ENCODE measurements around the gene CHRDL2.

The CHRDL2 gene

GRCh38 chr11:74744277-74744676 is 13.1 kb upstream of the CHRDL2 start:
- Histone ChIP-seq H3K27ac (ENCODE audit: low read length) (no peak overlapping the region), H3K36me3 (ENCODE audit: control insufficient read depth, low read depth, low read length) (no peaks in the 10 kb centered on the region), H3K4me3 (ENCODE audit: low read length) (no peak overlapping the region)

GRCh38 chr11:74743640-74744039 is 12.4 kb upstream of the CHRDL2 start:
- no peaks in the 10 kb centered on the region for H3K27me3 ChIP-seq (ENCODE audit: control insufficient read depth, insufficient read depth, low read length)
- no peak overlapping the region for H3K9ac ChIP-seq (ENCODE audit: low read length)
- H3K9me3 ChIP-seq (ENCODE audit: control insufficient read depth, low read depth, low read length), result peaks cover 5% of the 10 kb centered on the region
- H3K36me3 ChIP-seq (ENCODE audit: control insufficient read depth, low read depth, low read length), result no peaks in the 10 kb centered on the region
- H3K27ac ChIP-seq (ENCODE audit: low read length), result no peak overlapping the region
- H3K4me1 ChIP-seq (ENCODE audit: control insufficient read depth, low read depth, low read length), result peaks cover 8% of the 10 kb centered on the region
- H3K4me3 ChIP-seq (ENCODE audit: low read length), result no peak overlapping the region

More at GRCh38 chr11:74744277-74744676, 13.1 kb upstream of the CHRDL2 start:
- H3K27me3 ChIP-seq (ENCODE audit: control insufficient read depth, insufficient read depth, low read length), result no peaks in the 10 kb centered on the region
- peaks cover 8% of the 10 kb centered on the region for H3K4me1 ChIP-seq (ENCODE audit: control insufficient read depth, low read depth, low read length)
- H3K9me3 ChIP-seq (ENCODE audit: control insufficient read depth, low read depth, low read length), result peaks cover 5% of the 10 kb centered on the region
- no peak overlapping the region for H3K9ac ChIP-seq (ENCODE audit: low read length)

GRCh38 chr11:74742070-74742469 is 10.8 kb upstream of the CHRDL2 start:
- Histone ChIP-seq H3K36me3 (ENCODE audit: control insufficient read depth, low read depth, low read length) (no peaks in the 10 kb centered on the region), H3K27ac (ENCODE audit: low read length) (no peak overlapping the region), H3K4me3 (ENCODE audit: low read length) (no peak overlapping the region), H3K9ac (ENCODE audit: low read length) (no peak overlapping the region), H3K4me1 (ENCODE audit: control insufficient read depth, low read depth, low read length) (no peaks in the 10 kb centered on the region), H3K27me3 (ENCODE audit: control insufficient read depth, insufficient read depth, low read length) (no peaks in the 10 kb centered on the region), H3K9me3 (ENCODE audit: control insufficient read depth, low read depth, low read length) (peaks cover 5% of the 10 kb centered on the region)

- Histone ChIP-seq H3K27me3 (ENCODE audit: control insufficient read depth, insufficient read depth, low read length) (no peaks in the 10 kb centered on the region), H3K9me3 (ENCODE audit: control insufficient read depth, low read depth, low read length) (peaks cover 5% of the 10 kb centered on the region), H3K36me3 (ENCODE audit: control insufficient read depth, low read depth, low read length) (no peaks in the 10 kb centered on the region), H3K4me1 (ENCODE audit: control insufficient read depth, low read depth, low read length) (no peaks in the 10 kb centered on the region), H3K27ac (ENCODE audit: low read length) (no peak overlapping the region), H3K9ac (ENCODE audit: low read length) (no peak overlapping the region), H3K4me3 (ENCODE audit: low read length) (no peak overlapping the region)
Measured at GRCh38 chr11:74739546-74740270, 8.5 kb upstream of the CHRDL2 start.

GRCh38 chr11:74736031-74736430 is 4.8 kb upstream of the CHRDL2 start:
- no peak overlapping the region for H3K9ac ChIP-seq (ENCODE audit: low read length)

GRCh38 chr11:74735365-74735928 is 4.2 kb upstream of the CHRDL2 start:
- Histone ChIP-seq H3K36me3 (ENCODE audit: control insufficient read depth, low read depth, low read length) (no peaks in the 10 kb centered on the region), H3K9ac (ENCODE audit: low read length) (no peak overlapping the region), H3K4me1 (ENCODE audit: control insufficient read depth, low read depth, low read length) (no peaks in the 10 kb centered on the region), H3K4me3 (ENCODE audit: low read length) (no peak overlapping the region), H3K27me3 (ENCODE audit: control insufficient read depth, insufficient read depth, low read length) (peaks cover 29% of the 10 kb centered on the region), H3K27ac (ENCODE audit: low read length) (no peak overlapping the region), H3K9me3 (ENCODE audit: control insufficient read depth, low read depth, low read length) (peaks cover 5% of the 10 kb centered on the region)

More at GRCh38 chr11:74736031-74736430, 4.8 kb upstream of the CHRDL2 start:
- Histone ChIP-seq H3K36me3 (ENCODE audit: control insufficient read depth, low read depth, low read length) (no peaks in the 10 kb centered on the region), H3K9me3 (ENCODE audit: control insufficient read depth, low read depth, low read length) (peaks cover 5% of the 10 kb centered on the region), H3K27ac (ENCODE audit: low read length) (no peak overlapping the region), H3K27me3 (ENCODE audit: control insufficient read depth, insufficient read depth, low read length) (peaks cover 23% of the 10 kb centered on the region), H3K4me3 (ENCODE audit: low read length) (no peak overlapping the region), H3K4me1 (ENCODE audit: control insufficient read depth, low read depth, low read length) (no peaks in the 10 kb centered on the region)

GRCh38 chr11:74734559-74734925 is 3.3 kb upstream of the CHRDL2 start:
- no peaks in the 10 kb centered on the region for H3K9me3 ChIP-seq (ENCODE audit: control insufficient read depth, low read depth, low read length)
- H3K27ac ChIP-seq (ENCODE audit: low read length), result no peak overlapping the region
- H3K27me3 ChIP-seq (ENCODE audit: control insufficient read depth, insufficient read depth, low read length), result peaks cover 38% of the 10 kb centered on the region
- H3K4me1 ChIP-seq (ENCODE audit: control insufficient read depth, low read depth, low read length), result no peaks in the 10 kb centered on the region
- H3K9ac ChIP-seq (ENCODE audit: low read length), result no peak overlapping the region
- no peaks in the 10 kb centered on the region for H3K36me3 ChIP-seq (ENCODE audit: control insufficient read depth, low read depth, low read length)
- H3K4me3 ChIP-seq (ENCODE audit: low read length), result no peak overlapping the region

GRCh38 chr11:74730571-74731260 is 510 bp downstream of the CHRDL2 start:
- Histone ChIP-seq H3K27me3 (ENCODE audit: control insufficient read depth, insufficient read depth, low read length) (peaks cover 64% of the 10 kb centered on the region), H3K27ac (ENCODE audit: low read length) (no peak overlapping the region), H3K4me1 (ENCODE audit: control insufficient read depth, low read depth, low read length) (no peaks in the 10 kb centered on the region), H3K36me3 (ENCODE audit: control insufficient read depth, low read depth, low read length) (no peaks in the 10 kb centered on the region), H3K9ac (ENCODE audit: low read length) (no peak overlapping the region), H3K4me3 (ENCODE audit: low read length) (peak overlapping the region; percentile 55), H3K9me3 (ENCODE audit: control insufficient read depth, low read depth, low read length) (no peaks in the 10 kb centered on the region)

GRCh38 chr11:74729397-74729796 is 1.8 kb downstream of the CHRDL2 start:
- no peaks in the 10 kb centered on the region for H3K4me1 ChIP-seq (ENCODE audit: control insufficient read depth, low read depth, low read length)

GRCh38 chr11:74726547-74727182 is 4.6 kb downstream of the CHRDL2 start:
- H3K4me1 ChIP-seq (ENCODE audit: control insufficient read depth, low read depth, low read length), result no peaks in the 10 kb centered on the region
- H3K36me3 ChIP-seq (ENCODE audit: control insufficient read depth, low read depth, low read length), result no peaks in the 10 kb centered on the region
- H3K4me3 ChIP-seq (ENCODE audit: low read length), result no peak overlapping the region
- H3K27me3 ChIP-seq (ENCODE audit: control insufficient read depth, insufficient read depth, low read length), result peaks cover 54% of the 10 kb centered on the region
- H3K27ac ChIP-seq (ENCODE audit: low read length), result no peak overlapping the region
- no peak overlapping the region for H3K9ac ChIP-seq (ENCODE audit: low read length)
- no peaks in the 10 kb centered on the region for H3K9me3 ChIP-seq (ENCODE audit: control insufficient read depth, low read depth, low read length)

More at GRCh38 chr11:74729397-74729796, 1.8 kb downstream of the CHRDL2 start:
- H3K9me3 ChIP-seq (ENCODE audit: control insufficient read depth, low read depth, low read length), result no peaks in the 10 kb centered on the region
- no peak overlapping the region for H3K4me3 ChIP-seq (ENCODE audit: low read length)
- H3K9ac ChIP-seq (ENCODE audit: low read length), result no peak overlapping the region
- peaks cover 72% of the 10 kb centered on the region for H3K27me3 ChIP-seq (ENCODE audit: control insufficient read depth, insufficient read depth, low read length)
- no peaks in the 10 kb centered on the region for H3K36me3 ChIP-seq (ENCODE audit: control insufficient read depth, low read depth, low read length)
- H3K27ac ChIP-seq (ENCODE audit: low read length), result no peak overlapping the region

GRCh38 chr11:74725701-74726100 is 5.5 kb downstream of the CHRDL2 start:
- Histone ChIP-seq H3K36me3 (ENCODE audit: control insufficient read depth, low read depth, low read length) (no peaks in the 10 kb centered on the region), H3K4me3 (ENCODE audit: low read length) (no peak overlapping the region), H3K27me3 (ENCODE audit: control insufficient read depth, insufficient read depth, low read length) (peaks cover 45% of the 10 kb centered on the region), H3K27ac (ENCODE audit: low read length) (no peak overlapping the region), H3K9me3 (ENCODE audit: control insufficient read depth, low read depth, low read length) (no peaks in the 10 kb centered on the region), H3K4me1 (ENCODE audit: control insufficient read depth, low read depth, low read length) (no peaks in the 10 kb centered on the region), H3K9ac (ENCODE audit: low read length) (no peak overlapping the region)
